GM12873 (cell line): ENCODE data around the gene PROB1.

Experiments used
- TF ChIP-seq, protein P1 (sequence below): IDR thresholded peaks from 2 replicates; pipeline ENCODE4 v1.5.1; 2012; ENCODE audit warnings: low read depth, mild to moderate bottlenecking, moderate library complexity, low read length, control low read depth; ENCODE audit not compliant: insufficient read depth; ENCODE audit errors: missing control alignments

The PROB1 gene, protein sequence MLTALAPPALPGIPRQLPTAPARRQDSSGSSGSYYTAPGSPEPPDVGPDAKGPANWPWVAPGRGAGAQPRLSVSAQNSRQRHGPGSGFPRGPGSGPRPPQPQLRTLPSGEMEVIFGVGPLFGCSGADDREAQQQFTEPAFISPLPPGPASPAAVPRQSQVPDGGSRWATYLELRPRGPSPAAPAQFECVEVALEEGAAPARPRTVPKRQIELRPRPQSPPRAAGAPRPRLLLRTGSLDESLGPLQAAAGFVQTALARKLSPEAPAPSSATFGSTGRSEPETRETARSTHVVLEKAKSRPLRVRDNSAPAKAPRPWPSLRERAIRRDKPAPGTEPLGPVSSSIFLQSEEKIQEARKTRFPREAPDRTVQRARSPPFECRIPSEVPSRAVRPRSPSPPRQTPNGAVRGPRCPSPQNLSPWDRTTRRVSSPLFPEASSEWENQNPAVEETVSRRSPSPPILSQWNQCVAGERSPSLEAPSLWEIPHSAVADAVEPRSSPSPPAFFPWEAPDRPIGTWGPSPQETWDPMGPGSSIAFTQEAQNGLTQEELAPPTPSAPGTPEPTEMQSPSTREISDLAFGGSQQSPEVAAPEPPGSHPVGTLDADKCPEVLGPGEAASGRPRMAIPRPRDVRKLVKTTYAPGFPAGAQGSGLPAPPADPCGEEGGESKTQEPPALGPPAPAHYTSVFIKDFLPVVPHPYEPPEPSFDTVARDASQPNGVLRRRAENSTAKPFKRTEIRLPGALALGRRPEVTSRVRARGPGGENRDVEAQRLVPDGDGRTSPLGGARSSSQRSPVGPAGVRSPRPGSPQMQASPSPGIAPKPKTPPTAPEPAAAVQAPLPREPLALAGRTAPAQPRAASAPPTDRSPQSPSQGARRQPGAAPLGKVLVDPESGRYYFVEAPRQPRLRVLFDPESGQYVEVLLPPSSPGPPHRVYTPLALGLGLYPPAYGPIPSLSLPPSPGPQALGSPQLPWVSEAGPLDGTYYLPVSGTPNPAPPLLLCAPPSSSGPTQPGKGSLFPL

DNA sequence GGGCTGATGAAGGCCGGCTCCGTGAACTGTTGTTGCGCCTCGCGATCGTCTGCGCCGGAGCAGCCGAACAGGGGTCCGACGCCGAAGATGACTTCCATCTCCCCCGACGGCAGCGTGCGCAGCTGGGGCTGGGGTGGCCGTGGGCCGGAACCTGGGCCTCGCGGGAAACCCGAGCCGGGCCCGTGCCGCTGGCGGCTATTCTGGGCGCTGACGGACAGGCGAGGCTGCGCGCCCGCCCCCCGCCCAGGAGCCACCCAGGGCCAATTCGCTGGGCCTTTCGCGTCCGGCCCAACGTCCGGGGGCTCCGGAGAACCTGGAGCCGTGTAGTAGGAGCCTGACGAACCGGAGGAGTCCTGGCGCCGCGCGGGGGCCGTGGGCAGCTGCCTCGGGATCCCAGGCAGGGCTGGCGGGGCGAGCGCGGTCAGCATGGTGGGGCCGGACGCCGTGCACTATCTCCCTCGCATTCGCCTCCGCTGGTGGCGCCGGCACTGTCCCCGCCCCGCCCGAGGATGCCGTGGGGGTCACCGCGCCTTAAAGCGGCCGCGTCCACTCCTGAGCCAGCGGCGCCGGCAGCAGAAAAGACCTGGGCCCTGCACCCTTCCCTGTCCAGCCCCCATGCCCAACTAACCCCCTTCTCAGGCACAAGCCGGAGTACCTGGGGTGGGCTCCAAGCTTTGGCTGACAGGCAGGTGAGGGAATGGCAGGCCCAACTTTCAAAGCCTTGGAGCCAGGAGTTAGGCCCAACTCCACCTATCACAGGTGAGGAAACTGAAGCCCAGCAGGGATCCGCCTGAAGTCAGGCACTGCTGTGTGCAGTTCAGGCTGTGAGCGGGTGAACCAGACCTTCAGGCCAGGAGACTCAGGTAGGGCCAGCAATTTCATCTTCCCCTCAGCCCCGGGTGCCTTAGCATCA is at the start of gene PROB1:
Gene PROB1, minus strand, starts transcription at position 451 of the 913 bp plus-strand sequence. Its CDS starts 23 bp downstream, at position 428.
- TF ChIP-seq, protein P1, sequence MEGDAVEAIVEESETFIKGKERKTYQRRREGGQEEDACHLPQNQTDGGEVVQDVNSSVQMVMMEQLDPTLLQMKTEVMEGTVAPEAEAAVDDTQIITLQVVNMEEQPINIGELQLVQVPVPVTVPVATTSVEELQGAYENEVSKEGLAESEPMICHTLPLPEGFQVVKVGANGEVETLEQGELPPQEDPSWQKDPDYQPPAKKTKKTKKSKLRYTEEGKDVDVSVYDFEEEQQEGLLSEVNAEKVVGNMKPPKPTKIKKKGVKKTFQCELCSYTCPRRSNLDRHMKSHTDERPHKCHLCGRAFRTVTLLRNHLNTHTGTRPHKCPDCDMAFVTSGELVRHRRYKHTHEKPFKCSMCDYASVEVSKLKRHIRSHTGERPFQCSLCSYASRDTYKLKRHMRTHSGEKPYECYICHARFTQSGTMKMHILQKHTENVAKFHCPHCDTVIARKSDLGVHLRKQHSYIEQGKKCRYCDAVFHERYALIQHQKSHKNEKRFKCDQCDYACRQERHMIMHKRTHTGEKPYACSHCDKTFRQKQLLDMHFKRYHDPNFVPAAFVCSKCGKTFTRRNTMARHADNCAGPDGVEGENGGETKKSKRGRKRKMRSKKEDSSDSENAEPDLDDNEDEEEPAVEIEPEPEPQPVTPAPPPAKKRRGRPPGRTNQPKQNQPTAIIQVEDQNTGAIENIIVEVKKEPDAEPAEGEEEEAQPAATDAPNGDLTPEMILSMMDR = no peak

DNA sequence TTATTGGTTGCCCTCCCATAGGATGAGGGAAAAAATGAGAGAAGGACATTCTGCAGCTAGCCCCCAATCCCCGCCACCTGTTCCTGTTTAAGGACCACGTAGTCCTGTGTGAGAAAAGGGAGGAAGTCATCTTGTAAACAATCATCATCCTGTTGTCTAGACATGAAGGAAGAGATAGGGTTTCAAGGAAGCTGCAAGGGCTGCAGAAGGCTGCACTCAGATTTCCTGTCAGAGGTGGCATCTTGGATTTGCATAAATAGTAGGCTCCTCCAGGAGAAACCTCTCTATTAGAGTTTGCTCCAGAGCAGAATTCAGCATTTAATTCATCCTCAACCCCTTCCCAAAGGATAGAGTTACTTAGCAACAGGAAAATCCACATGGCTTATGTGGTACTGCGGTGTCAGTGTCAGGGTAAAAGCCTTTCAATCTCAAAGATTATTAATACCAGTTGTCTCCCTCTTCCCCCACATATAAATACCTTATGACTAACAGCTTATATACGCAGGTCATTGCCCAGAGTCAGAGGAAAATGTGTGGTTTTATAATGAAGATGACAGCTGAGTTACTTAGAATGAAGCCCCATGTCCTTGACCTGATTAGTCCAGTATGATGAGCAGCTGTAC is 49.0 kb upstream of the PROB1 start:
- TF ChIP-seq, protein P1 = no peak

DNA sequence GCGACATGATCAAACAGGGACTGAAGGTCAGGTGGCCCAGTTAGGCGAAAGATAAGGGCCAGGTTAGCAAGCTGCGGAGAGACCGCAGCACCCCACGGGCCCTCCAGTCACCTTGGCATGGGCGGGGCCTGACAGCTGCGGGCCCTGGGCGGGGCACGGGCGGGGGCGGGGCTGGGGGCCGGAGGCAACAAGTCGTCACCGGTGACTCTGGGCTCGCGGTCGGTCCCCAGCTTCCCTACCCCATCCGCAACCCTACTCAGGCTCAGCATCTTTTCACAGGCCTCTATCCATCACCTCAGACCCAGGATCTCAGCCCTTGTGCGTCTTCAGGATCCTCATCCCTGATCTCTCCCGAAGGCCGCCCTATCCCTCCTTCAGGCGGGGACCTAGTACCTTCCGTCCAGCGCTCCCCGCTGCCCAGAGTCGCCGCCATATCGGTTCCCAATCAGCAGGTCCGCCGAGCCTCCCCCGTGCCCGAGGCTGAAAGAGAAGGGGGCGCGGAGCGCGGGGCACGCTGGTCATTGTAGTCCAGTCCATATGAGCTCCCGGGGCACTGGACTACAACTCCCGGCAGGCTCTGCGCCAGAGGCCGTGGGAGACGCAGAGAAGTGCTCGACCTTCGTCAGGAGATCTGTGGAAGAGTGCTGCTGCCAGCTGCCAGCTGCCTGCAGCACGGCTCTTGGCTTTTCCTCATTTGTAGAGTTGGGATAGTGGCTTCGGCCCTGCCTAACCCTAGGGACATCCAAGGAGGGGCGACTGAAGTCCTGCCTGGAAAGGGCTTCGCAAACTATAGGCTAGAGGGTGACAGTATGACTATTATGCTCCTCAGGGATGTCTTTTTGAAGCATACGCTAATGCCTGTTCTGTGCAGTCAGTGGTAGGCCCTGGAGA is 44.4 kb upstream of the PROB1 start, which contains the start of gene DNAJC18:
Gene DNAJC18, minus strand, starts transcription at position 513 of the 891 bp plus-strand sequence. Its CDS starts 80 bp downstream, at position 433.
- TF ChIP-seq, protein P1 = no peak

DNA sequence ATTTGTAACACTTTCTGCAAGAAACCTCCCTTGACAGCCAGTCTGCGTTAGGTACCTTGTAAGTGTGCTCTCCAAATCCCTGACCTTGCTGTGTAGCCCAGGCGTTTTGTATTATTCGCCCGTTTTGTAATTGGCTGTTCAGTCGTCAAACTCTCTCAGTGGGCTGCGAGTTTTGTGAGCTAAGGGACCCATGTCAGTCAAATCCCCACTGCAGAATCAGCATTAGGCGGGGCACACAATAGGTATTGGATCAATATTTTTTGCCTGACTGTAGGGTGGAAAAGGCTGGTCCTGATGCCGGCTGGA is 43.8 kb upstream of the PROB1 start:
- TF ChIP-seq, protein P1 = no peak

DNA sequence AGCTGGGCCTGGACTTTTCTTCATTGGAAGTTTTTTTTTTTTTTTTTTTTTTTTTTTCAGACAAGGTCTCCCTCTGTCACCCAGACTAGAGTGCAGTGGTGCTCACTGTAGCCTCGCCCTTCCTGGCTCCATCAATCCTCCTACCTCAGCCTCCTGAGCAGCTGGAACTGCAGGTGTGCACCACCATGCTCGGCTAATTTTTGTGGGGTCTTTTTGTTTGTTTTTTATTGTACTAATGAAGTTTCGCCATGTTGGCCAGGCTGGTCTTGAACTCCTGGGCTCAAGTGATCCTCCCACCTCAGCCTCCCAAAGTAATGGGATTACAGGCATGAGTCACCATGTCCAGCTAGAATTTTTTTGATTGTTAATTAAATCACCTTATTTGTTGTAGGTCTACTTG is 40.8 kb upstream of the PROB1 start:
- TF ChIP-seq, protein P1 = no peak

DNA sequence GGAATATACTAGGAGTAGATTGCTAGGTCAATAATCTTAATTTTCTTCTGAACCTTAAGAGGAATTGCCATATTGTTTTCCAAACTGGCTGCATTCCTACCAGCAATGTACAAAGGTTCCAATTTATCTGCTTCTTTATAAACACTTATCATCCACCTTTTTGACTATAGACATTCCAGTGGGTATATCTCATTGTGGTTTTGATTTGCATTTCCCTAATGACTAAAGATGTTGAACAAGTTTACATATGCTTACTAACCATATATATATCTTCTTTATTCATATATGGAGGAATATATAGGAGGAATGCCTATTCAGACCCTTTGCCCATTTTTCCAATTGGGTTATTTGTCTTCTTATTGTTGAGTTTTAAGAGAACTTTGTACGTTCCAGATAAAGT is 36.8 kb upstream of the PROB1 start:
- TF ChIP-seq, protein P1 = no peak
